Fibroblast of skin of back (primary cell): ENCODE data around the gene ZCCHC24.
A peak's percentile ranks its signal among the peaks of the same experiment; 100 is the strongest.
"Not testable (repeated sequence)": the region's sequence is repeated elsewhere in the genome, so short reads cannot be mapped to it uniquely, and the experiment has no call there.

Experiments used
- DNase-seq: peaks from one replicate; pipeline ENCODE4 v3.0.0-alpha.2; 2013

ZCCHC24 gene

DNA sequence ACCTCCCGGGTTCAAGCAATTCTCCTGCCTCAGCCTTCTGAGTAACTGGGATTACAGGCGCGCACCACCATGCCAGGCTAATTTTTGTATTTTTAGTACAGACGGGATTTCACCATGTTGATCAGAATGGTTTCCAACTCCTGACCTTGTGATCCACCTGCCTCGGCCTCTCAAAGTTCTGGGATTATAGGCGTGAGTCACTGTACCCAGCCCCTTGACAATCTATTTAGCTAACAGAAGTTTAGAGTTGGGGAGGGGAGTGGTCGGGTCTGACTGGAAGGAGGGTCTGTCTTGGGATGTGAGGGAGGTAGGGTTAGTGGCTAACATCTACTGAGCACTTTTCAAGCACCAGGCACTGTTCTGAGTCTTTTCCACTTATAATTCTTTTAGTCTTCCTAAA lies 27.0 kb upstream of the ZCCHC24 start:
- DNase-seq: no peak

DNA sequence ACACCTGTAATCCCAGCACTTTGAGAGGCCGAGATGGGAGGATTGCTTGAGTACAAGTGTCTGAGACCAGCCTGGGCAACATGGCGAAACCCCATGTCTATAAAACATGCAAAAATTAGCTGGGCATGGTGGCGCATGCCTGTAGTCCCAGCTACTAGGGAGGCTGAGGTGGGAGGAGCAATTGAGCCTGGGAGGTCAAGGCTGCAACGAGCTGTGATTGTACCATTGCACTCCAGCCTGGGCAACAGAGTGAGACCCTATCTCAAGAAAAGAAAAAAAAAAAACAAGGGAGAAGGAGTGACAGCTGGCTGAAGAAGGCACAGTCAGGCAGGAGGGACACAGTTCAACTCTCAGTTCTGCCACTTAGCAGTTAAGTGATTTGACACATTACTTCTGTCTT lies 26.4 kb upstream of the ZCCHC24 start:
- DNase-seq: no peak

DNA sequence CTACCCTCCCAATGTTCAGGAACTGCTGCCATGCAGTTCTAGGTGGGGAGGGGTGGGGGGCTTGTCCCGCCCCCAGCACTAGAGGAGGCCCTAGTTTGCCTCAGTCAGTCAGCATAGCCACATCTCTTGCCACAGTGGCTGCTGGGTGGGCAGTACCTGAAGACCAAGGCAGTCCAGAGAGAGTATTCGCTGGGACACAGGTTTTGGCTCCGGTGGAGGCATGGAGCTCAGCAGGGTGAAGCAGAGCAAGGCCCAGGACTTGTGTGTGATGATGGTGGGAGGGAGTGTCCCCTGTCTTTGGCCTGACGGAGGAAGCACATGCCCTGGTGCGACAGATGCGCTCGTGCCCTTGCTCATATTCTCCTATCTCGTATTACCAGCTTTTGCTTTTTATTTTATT lies 24.7 kb upstream of the ZCCHC24 start:
- DNase-seq: no peak

DNA sequence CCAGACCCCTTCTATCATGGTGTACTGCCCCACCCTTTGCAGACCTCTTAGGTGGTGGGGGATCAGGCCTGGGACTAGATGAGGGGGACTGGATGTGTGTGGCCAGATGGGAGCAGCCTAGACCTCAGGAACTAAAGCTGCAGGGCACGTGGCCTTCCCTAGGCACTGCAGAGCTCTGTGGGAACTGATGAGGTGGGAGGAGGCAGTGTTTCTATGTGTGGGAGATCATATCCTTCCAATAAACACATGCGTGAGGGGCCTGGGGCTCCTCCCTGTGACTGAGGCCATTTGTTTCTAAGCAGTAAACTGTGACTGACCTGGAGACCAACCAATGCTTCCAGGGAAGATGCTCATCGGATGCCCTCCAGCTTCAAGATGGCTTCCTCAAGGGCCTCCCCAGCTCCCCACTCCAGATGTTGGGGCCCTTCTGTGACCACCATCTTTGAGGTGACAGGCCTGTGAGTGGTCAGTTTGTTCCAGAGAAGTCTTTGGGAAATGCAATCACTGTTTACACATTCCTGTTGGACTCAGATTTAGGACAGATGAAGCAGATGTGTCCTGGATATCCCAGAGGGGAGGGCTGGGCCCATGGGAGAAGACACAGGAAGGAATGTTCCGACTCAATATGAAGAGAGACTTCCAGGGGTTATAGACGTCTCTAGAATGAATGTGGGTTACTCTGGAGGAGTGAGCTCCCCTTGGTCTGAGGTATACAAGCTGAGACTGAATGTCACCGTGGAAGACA lies 23.6 kb upstream of the ZCCHC24 start:
- no peak for DNase-seq

DNA sequence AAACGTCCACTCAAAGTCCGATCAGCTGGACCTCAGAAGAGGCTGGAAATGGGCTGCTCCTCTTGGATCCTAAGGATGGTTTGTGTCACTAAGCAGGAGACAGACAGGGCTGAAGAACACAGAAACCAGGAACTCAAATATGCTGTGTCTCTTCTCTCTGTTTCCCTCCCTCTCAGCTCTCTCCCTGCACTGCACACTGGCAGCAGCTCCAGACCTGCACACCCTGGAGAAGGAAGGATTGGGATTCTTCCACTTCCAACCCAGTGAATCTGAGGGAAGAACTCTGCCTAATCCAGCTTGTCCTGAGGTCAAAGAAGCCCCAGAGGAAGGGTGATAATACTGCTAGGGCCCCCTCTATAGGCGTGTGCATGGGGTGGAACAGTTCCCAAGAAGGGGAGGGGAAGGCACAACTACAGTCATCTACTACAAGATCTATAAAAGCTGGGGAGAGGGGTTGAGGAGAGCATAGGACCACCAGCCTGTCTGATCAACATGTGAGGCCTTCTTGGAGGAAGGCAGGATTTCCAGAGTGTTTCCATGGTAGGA lies 22.7 kb upstream of the ZCCHC24 start:
- DNase-seq: no peak

DNA sequence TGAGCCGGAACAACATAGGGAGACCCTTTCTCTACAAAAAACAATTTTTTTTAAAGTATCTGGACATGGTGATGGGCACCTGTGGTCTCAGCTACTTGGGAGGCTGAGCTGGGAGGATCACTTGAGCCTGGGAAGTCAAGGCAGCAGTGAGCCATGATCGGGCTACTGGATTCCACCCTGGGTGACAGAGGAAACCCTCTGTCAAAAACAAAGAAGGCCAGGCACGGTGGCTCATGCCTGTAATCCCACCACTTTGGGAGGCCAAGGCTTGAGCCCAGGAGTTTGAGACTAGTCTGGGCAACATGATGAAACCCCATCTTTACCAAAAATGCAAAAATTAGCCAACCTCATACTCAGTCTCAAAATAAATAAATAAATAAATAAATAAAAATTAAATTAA lies 19.9 kb upstream of the ZCCHC24 start:
- DNase-seq: no peak

DNA sequence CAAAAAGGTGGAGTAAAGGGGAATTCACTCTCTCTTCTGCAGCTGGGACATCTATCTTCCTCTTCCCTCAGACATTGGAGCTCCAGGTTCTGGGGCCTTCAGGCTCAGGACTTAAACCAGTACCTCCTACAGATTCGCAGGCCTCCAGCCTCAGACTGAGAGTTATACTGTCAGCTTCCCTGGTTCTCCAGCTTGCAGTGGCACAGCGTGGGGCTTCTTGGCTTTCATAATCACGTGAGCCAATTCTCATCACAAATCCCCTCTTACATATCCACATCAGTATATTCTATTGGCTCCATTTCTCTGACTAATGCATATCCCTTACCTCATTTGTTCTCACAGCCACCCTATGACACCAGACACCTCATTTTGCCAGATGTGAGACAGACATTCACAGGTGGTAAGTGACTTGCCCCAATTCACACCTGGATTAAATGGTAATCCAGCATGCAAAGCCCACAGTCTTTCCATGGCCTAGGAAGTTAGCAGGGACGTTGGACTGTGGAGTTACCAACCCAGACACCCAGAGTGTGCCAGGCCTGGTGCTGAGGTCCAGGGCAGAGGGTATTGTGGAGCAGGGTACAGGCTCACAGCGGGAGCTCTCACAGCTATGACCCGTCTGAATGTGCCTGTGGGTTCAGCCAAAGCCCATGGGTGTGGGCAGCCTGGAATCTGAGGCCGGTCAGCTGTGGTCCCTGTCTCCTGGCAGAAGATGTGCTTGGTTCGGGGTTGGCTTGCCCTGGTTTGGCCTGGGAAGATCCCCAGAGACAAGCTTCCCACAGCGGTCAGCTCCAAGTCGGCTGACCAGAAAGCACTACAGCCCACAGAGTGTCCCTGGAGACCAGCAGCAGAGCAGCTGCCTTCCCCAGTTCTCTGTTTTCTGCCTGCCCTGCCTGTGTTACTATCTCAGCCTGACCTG lies 18.4 kb upstream of the ZCCHC24 start:
- DNase-seq: no peak

DNA sequence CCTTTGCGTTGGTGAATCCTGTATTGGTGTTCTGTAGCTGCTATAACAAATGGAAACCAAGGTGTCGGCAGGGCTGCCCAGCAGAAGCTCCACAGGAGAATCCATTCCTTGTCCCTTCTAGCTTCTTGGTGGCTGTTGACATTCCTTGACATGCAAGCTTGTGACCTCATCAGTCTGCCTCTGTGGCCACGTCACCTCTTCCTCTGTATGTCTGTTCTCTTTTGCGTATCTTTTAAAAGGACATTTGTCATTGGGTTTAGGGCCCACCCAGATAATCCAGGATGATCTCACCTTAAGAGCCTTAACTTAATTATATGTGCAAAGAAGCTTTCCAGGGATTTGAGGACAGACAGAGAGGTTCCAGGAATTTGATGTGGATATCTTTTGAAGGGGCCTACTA lies 15.3 kb upstream of the ZCCHC24 start:
- DNase-seq: no peak

DNA sequence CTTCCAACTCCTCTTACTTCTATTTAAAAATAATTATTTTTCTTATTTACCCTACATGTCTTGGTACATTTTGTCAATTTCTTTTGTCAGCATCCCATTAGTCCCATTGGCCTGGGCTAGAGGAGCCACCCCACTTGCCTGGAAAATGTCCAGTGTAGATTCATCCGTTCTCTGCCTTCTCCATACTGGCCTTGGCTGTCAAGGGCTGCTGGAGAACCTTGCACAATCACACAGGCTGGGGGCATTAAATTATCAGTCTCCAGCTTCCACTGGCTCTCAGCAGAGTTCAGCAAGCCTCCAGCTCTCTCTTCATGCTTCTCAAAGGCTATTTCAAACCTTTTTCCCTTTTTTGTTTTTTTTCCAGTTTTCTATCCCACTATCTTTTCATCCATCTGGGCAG lies 13.8 kb upstream of the ZCCHC24 start:
- no peak for DNase-seq

DNA sequence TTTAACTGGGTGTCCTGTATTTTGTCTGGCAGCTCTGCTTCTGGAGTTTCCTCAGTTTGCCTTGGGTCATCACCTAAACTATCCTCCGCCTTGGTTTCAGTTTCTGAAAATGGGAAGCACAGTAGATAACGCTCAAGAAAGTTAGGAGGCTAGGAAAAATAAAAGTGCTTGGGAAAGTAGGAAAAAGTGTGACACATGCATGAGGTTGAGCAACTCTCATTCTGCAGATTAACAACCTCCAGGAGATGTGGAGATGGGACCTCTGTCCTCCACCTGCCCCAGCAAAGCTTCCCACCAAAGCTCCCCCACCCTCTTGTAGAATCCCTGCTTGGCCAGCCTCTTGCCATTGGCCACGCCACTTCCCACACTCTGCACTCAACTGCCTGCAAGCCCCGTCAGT lies 13.1 kb upstream of the ZCCHC24 start:
- DNase-seq: no peak

DNA sequence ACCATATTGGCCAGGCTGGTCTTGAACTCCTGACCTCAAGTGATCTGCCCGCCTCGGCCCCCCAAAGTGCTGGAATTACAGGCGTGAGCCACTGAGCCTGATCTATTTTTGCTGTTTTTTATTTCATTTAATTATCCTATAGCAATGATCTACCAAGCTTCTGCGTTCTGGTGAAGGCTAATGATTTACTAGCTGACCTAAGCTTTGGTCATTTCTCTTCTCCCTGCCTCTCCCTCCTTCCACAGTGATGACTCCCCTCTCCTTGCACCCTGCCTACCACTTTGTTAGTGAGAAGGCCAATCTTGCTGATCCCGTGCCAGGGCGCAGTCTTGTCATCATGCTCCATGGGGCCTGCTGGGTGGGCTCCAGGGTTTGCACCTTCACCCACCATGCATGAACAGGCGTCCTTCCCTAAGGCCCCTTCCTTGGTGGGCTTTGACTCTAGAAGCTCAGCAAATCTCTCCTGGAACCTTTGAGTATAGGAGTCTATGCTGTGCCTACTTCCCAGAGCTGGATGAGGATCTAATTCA lies 11.9 kb upstream of the ZCCHC24 start:
- DNase-seq: no peak

DNA sequence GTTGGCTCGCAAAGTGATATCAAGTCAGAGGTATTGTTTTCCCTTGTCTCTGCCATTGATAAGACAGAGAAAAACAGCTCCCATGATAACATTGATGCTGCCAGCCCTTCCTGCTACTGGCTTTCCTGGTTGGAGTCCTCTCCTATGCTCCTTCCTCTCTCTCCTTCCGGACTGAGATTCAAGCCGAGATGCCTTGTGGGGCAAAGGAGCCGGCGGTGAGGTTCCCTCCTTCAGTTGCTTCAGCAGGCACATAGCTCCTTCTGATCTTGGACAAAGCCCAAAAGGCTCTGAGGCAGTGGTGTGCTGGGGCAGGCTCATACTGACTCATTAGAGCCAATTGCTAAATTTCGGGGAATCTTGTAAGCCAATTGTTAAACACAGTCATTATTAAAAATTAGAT lies 8.8 kb upstream of the ZCCHC24 start:
- peak; percentile 53 for DNase-seq

DNA sequence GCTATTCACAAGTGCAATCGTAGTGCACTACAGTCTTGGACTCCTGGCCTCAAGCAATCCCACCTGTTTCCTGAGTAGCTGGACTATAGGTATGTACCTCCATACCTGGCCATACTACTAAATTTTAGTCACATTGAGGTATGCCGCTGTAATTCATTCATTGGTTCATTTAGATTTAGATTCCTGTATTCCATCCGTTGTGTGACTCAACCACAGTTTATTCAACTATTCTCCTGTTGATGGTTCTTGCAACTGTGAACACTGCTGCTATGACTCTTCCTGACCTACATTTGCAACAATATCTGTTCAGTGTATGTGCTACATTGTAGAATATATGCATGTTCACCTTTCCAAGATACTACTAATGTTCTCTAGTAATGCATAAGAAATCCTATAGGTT lies 8.0 kb upstream of the ZCCHC24 start:
- DNase-seq: no peak

DNA sequence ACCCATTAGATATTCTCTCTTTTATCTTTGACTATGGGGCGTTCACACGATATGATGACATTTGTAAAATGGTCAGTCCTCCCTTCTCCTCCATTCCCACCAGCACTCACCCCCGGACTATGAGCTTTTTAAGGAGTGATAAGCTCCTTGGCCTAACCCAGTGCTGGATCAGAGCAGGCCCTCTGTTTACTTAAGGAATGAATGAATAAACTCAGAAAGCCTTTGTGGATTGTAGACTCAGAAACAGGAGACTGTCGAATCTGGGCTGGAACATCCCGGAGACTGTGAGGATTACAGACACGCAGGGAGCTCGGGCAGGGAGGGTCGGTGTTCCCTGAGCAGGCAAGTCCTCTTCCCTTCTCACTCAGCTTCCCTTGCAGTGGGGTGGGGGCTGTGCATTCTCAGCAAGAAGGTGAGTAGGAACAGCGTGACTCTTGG lies 6.8 kb upstream of the ZCCHC24 start:
- no peak for DNase-seq

DNA sequence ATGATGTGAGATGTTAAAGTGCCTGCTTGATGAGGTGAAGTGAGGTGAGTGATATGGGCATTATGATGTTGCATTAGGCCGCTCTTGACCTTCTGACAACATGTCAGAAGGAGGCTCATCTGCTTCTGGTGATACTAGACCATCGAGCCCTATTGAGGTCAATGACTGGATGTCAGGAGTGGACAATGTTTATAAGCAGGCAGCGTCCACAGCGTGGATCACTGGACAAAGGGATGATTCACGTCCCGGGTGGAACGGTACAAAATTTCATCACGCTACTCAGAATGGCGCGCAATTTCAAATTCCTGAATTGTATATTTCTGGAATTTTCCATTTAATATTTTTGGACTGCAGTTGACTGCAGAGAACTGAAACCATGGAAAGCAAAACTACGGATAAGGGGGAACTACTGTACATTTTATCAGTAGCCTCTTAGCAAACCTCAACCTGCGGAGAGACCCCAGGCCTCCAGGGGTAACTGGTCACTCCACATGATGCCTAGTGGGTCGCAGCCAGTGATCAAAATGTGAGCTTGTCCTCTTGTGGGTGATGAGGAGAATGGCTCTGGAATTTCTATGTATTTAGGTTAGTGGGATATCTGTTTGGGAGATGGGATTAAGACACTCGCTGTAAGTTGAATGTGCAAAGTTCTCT lies 5.7 kb upstream of the ZCCHC24 start:
- no peak for DNase-seq

DNA sequence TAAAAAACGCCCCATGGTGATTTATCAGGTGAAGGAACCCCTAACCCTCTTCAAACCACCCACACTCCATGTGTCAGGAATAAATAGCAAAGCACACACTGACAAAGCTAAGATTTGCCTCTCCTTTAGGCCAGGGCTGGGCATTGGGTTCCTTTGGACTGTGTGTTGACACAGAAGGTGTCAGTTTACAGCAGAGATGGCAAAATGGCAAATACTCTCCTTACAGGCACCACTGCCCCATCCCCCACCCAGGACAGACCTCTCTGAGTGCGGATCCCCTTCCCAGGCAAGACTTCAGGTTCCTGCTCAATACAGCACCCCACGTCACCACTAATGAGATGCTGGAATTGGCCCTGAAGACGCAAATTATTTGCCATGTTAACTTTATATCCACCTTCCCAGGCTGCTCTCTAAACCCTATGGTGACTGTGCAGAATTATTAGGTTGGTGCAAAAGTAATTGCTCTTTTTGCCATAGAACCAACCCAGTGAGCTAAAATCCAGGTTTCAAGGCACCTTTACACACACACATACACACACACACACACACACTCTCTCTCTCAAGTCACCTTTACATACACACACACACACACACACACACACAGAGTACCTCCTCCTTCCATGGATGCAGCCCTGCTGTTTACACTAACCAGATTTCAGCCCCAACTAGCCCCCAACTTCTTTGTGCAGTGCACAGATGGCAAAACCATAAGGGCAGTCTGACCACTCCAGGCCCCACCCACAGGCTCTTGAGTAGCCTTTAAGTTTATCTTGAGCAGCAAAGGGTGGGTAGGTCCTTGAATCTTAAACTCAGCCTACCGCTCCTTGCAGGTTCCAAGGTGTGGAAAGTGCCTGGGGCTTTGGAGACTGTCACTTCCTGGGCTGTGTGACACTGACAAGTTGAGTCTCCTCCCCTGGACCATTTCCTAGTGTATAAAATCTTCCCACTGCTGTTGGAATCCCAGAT lies 4.0 kb upstream of the ZCCHC24 start:
- DNase-seq: no peak

DNA sequence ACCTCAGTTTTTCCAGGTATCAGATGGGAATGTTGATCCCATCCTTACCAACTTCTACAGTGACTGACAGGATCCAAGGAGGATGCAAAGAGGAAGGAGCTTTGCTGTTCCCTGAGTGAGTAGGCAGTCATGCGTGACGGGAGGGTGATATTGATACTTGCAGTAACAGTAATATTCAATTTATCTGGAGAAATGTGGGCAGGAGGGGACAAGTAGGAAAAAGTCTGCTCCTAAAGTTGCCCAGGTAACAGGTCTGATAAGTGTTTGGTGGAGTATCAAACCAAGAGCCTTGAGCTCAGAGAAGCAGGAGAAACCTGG lies 3.3 kb upstream of the ZCCHC24 start:
- no peak for DNase-seq

DNA sequence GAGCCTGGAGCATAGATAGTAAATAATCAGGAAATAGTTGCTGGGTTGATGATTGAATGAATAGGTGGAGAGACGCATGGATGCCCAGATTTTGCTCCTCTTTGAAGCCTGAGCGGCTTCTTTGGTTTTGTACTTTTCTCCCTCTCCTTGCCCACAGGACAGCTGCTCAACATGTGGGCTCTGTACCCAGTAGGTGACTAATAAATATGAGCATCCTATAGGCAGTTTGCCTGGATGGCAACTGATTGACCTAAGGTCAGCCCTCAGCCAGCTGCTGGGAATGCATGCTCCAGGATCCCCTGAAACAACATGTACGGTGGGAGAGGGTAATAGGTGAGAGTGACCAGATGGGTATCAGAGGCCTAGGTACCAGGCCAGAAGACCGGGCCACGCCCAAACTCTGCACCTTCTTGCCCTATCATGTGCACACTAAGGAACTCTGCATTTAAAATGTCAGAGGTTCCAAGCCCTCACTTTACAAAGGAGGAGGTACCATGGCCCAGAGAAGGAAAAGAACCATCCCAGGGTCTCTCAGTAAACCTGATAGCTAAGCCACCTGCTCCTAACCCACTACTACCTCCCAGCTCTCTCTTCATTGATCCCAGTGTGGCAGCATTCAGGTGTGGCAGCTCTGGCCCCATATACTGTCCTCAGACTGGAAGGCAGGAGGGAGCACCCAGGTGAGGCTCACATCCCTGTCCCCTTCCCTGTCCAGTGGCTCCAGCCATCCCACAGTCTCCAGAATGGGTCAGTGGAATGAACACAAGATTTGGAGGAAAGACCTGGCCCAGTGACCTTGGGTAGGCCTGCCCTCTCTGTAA lies 2.7 kb upstream of the ZCCHC24 start:
- DNase-seq: no peak

DNA sequence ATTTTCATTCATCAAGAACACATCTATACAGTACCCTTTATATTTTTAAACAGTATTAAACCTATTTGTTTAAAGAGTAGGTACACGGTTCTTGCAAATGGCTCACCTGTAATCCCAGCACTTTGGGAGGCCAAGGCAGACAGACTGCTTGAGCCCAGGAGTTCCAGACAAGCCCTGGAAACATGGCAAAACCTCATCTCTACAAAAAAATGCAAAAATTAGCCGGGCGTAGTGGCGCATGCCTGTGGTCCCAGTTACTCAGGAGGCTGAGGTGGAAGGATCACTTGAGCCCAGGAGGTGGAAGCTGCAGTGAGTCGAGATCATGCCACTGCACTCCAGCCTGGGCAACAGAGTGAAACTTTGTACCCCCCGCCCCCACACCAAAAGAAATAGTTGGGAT lies 1.8 kb upstream of the ZCCHC24 start:
- DNase-seq: not testable (repeated sequence)

DNA sequence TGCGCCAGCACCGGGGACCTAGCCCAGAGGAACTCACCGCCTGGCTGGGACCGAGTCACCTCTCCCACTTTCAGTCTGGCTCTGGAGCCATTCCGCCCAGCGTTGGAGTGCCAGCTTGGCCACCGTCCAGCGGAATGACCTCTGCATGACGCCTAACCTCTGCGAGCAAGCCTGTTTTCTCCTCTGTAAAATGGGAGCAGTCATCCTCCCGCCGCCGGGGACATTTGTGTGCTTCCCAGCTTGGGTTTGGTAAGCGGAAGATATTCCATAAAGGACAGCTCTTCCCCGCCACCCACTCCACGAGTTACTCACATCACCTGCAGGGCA lies 1.3 kb upstream of the ZCCHC24 start:
- DNase-seq: peak; percentile 38
